ENCODE measurements around the gene PCDHGA3. TPM values are rescaled to one million over a fixed set of nuclear protein-coding genes. Genes with fewer than 3 reads are reported as not detected.

The PCDHGA3 gene
- total and polyA plus RNA-seq, 7 donors, result 0.19 to 4.4 (median 2.0) TPM; not detected in 1

GRCh38 chr5:141362719-141363118 is 19.1 kb downstream of the PCDHGA3 start:
- Histone ChIP-seq H3K9me3 (peaks cover 41 to 96% (median 67%) of the 10 kb centered on the region in 4 donors), H3K27me3 (peaks cover 0 to 13% (median 4%) of the 10 kb centered on the region in 3 donors), H3K4me3 (no peak overlapping the region), H3K27ac (no peak overlapping the region), H3K36me3 (no peaks in the 10 kb centered on the region), H3K4me1 (no peaks in the 10 kb centered on the region)
- intact Hi-C loops (cut with DNase I), result no loop called here
- TF ChIP-seq, protein P1, sequence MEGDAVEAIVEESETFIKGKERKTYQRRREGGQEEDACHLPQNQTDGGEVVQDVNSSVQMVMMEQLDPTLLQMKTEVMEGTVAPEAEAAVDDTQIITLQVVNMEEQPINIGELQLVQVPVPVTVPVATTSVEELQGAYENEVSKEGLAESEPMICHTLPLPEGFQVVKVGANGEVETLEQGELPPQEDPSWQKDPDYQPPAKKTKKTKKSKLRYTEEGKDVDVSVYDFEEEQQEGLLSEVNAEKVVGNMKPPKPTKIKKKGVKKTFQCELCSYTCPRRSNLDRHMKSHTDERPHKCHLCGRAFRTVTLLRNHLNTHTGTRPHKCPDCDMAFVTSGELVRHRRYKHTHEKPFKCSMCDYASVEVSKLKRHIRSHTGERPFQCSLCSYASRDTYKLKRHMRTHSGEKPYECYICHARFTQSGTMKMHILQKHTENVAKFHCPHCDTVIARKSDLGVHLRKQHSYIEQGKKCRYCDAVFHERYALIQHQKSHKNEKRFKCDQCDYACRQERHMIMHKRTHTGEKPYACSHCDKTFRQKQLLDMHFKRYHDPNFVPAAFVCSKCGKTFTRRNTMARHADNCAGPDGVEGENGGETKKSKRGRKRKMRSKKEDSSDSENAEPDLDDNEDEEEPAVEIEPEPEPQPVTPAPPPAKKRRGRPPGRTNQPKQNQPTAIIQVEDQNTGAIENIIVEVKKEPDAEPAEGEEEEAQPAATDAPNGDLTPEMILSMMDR (IDR thresholded peaks at IDR 0.05), result no peak
- TF ChIP-seq POLR2AphosphoS5 (IDR thresholded peaks at IDR 0.05) (no peak), POLR2A (IDR thresholded peaks at IDR 0.05) (no peak), EP300 (IDR thresholded peaks at IDR 0.05) (no peak)
- DNase-seq, result no peak

- Histone ChIP-seq H3K4me1 (no peaks in the 10 kb centered on the region), H3K27ac (no peak within 1 kb of the TSS), H3K27me3 (peaks cover 0 to 13% (median 4%) of the 10 kb centered on the region in 3 donors), H3K4me3 (peak within 1 kb of the TSS in 2 of 4 donors; percentile 12 to 17), H3K9me3 (peaks cover 41 to 92% (median 61%) of the 10 kb centered on the region in 4 donors), H3K36me3 (no peaks in the 10 kb centered on the region)
- TF ChIP-seq POLR2AphosphoS5 (IDR thresholded peaks at IDR 0.05) (no peak), POLR2A (IDR thresholded peaks at IDR 0.05) (no peak), EP300 (IDR thresholded peaks at IDR 0.05) (no peak)
- TF ChIP-seq, protein P1 (IDR thresholded peaks at IDR 0.05), result no peak
- DNase-seq, result no peak
- 23 to 51% methylated on average over 34 of the region's 34 CpGs for WGBS, 2 donors
- intact Hi-C loops (cut with DNase I), result no loop called here
These were observed 20.5 kb downstream of the PCDHGA3 start, which contains the start of gene PCDHGA5 for GRCh38 chr5:141363952-141364660. TSS of gene PCDHGA5 (plus strand) at chr5:141364162. CDS start at chr5:141364331, 169 bp downstream.

DNA sequence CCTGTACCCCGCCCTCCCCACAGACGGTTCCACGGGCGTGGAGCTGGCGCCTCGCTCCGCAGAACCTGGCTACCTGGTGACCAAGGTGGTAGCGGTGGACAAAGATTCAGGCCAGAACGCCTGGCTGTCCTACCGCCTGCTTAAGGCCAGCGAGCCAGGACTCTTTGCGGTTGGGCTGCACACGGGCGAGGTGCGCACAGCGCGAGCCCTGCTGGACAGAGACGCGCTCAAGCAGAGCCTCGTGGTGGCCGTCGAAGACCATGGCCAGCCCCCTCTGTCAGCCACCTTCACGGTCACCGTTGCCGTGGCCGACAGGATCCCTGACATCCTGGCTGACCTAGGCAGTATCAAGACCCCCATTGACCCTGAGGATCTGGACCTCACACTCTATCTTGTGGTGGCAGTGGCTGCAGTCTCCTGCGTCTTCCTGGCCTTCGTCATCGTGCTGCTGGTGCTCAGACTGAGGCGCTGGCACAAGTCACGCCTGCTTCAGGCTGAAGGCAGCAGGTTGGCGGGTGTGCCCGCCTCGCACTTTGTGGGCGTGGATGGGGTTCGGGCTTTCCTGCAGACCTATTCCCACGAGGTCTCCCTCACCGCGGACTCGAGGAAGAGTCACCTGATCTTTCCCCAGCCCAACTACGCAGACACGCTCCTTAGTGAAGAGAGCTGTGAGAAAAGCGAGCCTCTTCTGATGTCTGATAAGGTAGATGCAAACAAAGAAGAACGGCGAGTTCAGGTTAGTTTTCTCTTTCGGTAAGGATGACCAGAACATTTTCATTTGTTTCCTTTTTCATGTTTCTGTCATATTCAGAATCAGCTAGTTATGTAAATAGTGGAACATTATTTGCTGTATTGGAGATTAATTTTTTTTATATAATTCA is 22.6 kb downstream of the PCDHGA3 start:
- H3K4me3 ChIP-seq, result no peak overlapping the region
- TF ChIP-seq EP300 (IDR thresholded peaks at IDR 0.05) (no peak), POLR2A (IDR thresholded peaks at IDR 0.05) (no peak), POLR2AphosphoS5 (IDR thresholded peaks at IDR 0.05) (no peak)
- TF ChIP-seq, protein P1 (IDR thresholded peaks at IDR 0.05), result no peak
- DNase-seq, result no peak
- WGBS, 2 donors, result 39 to 61% methylated on average over 46 of the region's 46 CpGs
- H3K27ac ChIP-seq, result no peak overlapping the region
- H3K9me3 ChIP-seq, result peaks cover 34 to 92% (median 61%) of the 10 kb centered on the region in 4 donors
- intact Hi-C loops (cut with DNase I), result no loop called here
- peaks cover 0 to 7% (median 4%) of the 10 kb centered on the region in 3 donors for H3K27me3 ChIP-seq
- no peaks in the 10 kb centered on the region for H3K4me1 ChIP-seq
- no peaks in the 10 kb centered on the region for H3K36me3 ChIP-seq

- 19 to 42% methylated on average over 32 of the region's 32 CpGs for WGBS, 2 donors
- Histone ChIP-seq H3K9me3 (peaks cover 49 to 95% (median 71%) of the 10 kb centered on the region in 4 donors), H3K36me3 (peaks cover 0 to 6% (median 0%) of the 10 kb centered on the region in 4 donors), H3K27ac (no peak within 1 kb of the TSS), H3K27me3 (peaks cover 0 to 7% (median 0%) of the 10 kb centered on the region in 3 donors), H3K4me1 (no peaks in the 10 kb centered on the region), H3K4me3 (peak within 1 kb of the TSS in 2 of 4 donors; percentile 17 to 19)
- intact Hi-C loops (cut with DNase I), result no loop called here
- no peak for TF ChIP-seq EP300 (IDR thresholded peaks at IDR 0.05)
- TF ChIP-seq POLR2A (IDR thresholded peaks at IDR 0.05), result no peak
- TF ChIP-seq POLR2AphosphoS5 (IDR thresholded peaks at IDR 0.05), result no peak
- TF ChIP-seq, protein P1 (IDR thresholded peaks at IDR 0.05), result no peak
- DNase-seq, result no peak
These were observed 26.6 kb downstream of the PCDHGA3 start, which contains the start of gene PCDHGB3 for GRCh38 chr5:141369994-141370848. TSS of gene PCDHGB3 (plus strand) at chr5:141370242. CDS start at chr5:141370395, 153 bp downstream.

All from sigmoid colon (tissue), 7 donors.